H9 (cell line): ENCODE data around the gene LDB2. TPM values are rescaled to one million over a fixed set of nuclear protein-coding genes. Genes with fewer than 3 reads are reported as not detected.
A peak's percentile ranks its signal among the peaks of the same experiment; 100 is the strongest.

Experiments
- DNase-seq: peaks from one replicate; pipeline ENCODE4 v3.0.0-alpha.2; 2017
- H2AFZ ChIP-seq: one replicate; pipeline ENCODE4 v1.6.1; 2013; ENCODE audit warnings: mild to moderate bottlenecking, low read length, control low read depth, moderate library complexity
- H2AK5ac ChIP-seq: 2 replicates; pipeline ENCODE4 v1.6.1; 2013; ENCODE audit warnings: low read length, control low read depth, mixed read lengths; ENCODE audit not compliant: insufficient read length
- H2BK120ac ChIP-seq: one replicate; pipeline ENCODE4 v1.6.1; 2013; ENCODE audit warnings: low read depth, mild to moderate bottlenecking, low read length, control low read depth, inconsistent platforms; ENCODE audit not compliant: poor library complexity, severe bottlenecking
- H2BK12ac ChIP-seq: 2 replicates; pipeline ENCODE4 v1.6.1; 2013; ENCODE audit warnings: low read length, control low read depth, mixed read lengths, low read depth; ENCODE audit not compliant: insufficient read length
- H2BK15ac ChIP-seq: 2 replicates; pipeline ENCODE4 v1.6.1; 2013; ENCODE audit warnings: low read depth, low read length, control low read depth
- H2BK20ac ChIP-seq: one replicate; pipeline ENCODE4 v1.6.1; 2013; ENCODE audit warnings: low read depth, mild to moderate bottlenecking, low read length, control low read depth, inconsistent platforms; ENCODE audit not compliant: poor library complexity, severe bottlenecking
- H2BK5ac ChIP-seq: 2 replicates; pipeline ENCODE4 v1.6.1; 2013; ENCODE audit warnings: low read length, control low read depth, mixed read lengths; ENCODE audit not compliant: insufficient read length
- H3K14ac ChIP-seq: 2 replicates; pipeline ENCODE4 v1.6.1; 2013; ENCODE audit warnings: low read length, control low read depth; ENCODE audit not compliant: insufficient read depth
- H3K18ac ChIP-seq: 2 replicates; pipeline ENCODE4 v1.6.1; 2013; ENCODE audit warnings: low read depth, mild to moderate bottlenecking, mixed read lengths, low read length, control low read depth; ENCODE audit not compliant: insufficient read length
- H3K23ac ChIP-seq: 2 replicates; pipeline ENCODE4 v1.6.1; 2013; ENCODE audit warnings: low read length, control low read depth, mixed read lengths, low read depth; ENCODE audit not compliant: insufficient read length
- H3K23me2 ChIP-seq: 2 replicates; pipeline ENCODE4 v1.6.1; 2013; ENCODE audit warnings: low read depth, mild to moderate bottlenecking, mixed read lengths, low read length, control low read depth; ENCODE audit not compliant: insufficient read length, poor library complexity, severe bottlenecking
- H3K27ac ChIP-seq: 2 replicates; pipeline ENCODE4 v1.5.1; 2013; ENCODE audit warnings: low read length, control low read depth, mixed read lengths, low read depth; ENCODE audit not compliant: insufficient read length
- H3K27me3 ChIP-seq: 2 replicates; pipeline ENCODE4 v1.6.1; 2013; ENCODE audit warnings: low read length, control low read depth, inconsistent platforms; ENCODE audit not compliant: insufficient read depth
- H3K4ac ChIP-seq: 2 replicates; pipeline ENCODE4 v1.6.1; 2013; ENCODE audit warnings: low read depth, mild to moderate bottlenecking, control low read depth, inconsistent platforms, low read length, moderate library complexity
- H3K4me1 ChIP-seq: 2 replicates; pipeline ENCODE4 v1.6.1; 2013; ENCODE audit warnings: low read length, control low read depth, inconsistent platforms; ENCODE audit not compliant: insufficient read depth
- H3K4me2 ChIP-seq: 2 replicates; pipeline ENCODE4 v1.6.1; 2013; ENCODE audit warnings: low read length, control low read depth, mixed read lengths; ENCODE audit not compliant: insufficient read length, insufficient read depth
- H3K56ac ChIP-seq: 2 replicates; pipeline ENCODE4 v1.6.1; 2013; ENCODE audit warnings: low read depth, mild to moderate bottlenecking, mixed read lengths, low read length, control low read depth; ENCODE audit not compliant: insufficient read length
- H3K79me1 ChIP-seq: 2 replicates; pipeline ENCODE4 v1.6.1; 2013; ENCODE audit warnings: low read depth, mild to moderate bottlenecking, moderate library complexity, low read length, control low read depth, inconsistent platforms; ENCODE audit not compliant: insufficient read depth, poor library complexity, severe bottlenecking
- H3K79me2 ChIP-seq: 2 replicates; pipeline ENCODE4 v1.6.1; 2013; ENCODE audit warnings: low read length, control low read depth, inconsistent platforms; ENCODE audit not compliant: insufficient read depth
- H3K9ac ChIP-seq: 2 replicates; pipeline ENCODE4 v1.6.1; 2013; ENCODE audit warnings: low read length, control low read depth, mixed read lengths; ENCODE audit not compliant: insufficient read length; ENCODE audit errors: extremely low read depth
- H3K9me3 ChIP-seq: one replicate; pipeline ENCODE4 v1.6.1; 2013; ENCODE audit warnings: low read depth, low read length, inconsistent platforms; ENCODE audit not compliant: control insufficient read depth
- H3T11ph ChIP-seq: one replicate; pipeline ENCODE4 v1.6.1; 2013; ENCODE audit warnings: mild to moderate bottlenecking, low read length, control low read depth, inconsistent platforms
- H4K20me1 ChIP-seq: one replicate; pipeline ENCODE4 v1.6.1; 2013; ENCODE audit not compliant: control insufficient read depth, insufficient read length, insufficient read depth
- H4K5ac ChIP-seq: 2 replicates; pipeline ENCODE4 v1.6.1; 2013; ENCODE audit warnings: low read depth, mild to moderate bottlenecking, mixed read lengths, low read length, control low read depth; ENCODE audit not compliant: insufficient read length
- H4K8ac ChIP-seq: replicated peaks from 2 replicates; pipeline ENCODE4 v1.6.1; 2013; ENCODE audit warnings: low read length, control low read depth, mixed read lengths, low read depth; ENCODE audit not compliant: insufficient read length
- H4K91ac ChIP-seq: 2 replicates; pipeline ENCODE4 v1.6.1; 2013; ENCODE audit warnings: low read depth, mild to moderate bottlenecking, moderate library complexity, mixed read lengths, low read length, control low read depth; ENCODE audit not compliant: insufficient read length
- H3K27ac Mint-ChIP-seq, 3 experiments: 2 replicates in 2 of 3; 3 replicates in 1 of 3; pipeline ENCODE4 v1.8.0; 2020 to 2021; ENCODE audit warnings: mixed read lengths in 3 of 3, mild to moderate bottlenecking in 1 of 3, moderate library complexity in 1 of 3
- H3K27me3 Mint-ChIP-seq: 2 replicates; pipeline ENCODE4 v1.8.0; 2021; ENCODE audit warnings: low read depth, mild to moderate bottlenecking, moderate library complexity, mixed read lengths
- H3K36me3 Mint-ChIP-seq, 3 experiments: 2 replicates in 2 of 3; 3 replicates in 1 of 3; pipeline ENCODE4 v1.8.0; 2020 to 2021; ENCODE audit warnings: low read depth in 3 of 3, mixed read lengths in 3 of 3; ENCODE audit not compliant: insufficient read depth in 1 of 3
- H3K4me1 Mint-ChIP-seq, 2 experiments: 2 replicates each; pipeline ENCODE4 v1.8.0; 2020; ENCODE audit warnings: mixed read lengths in 2 of 2
- H3K4me3 Mint-ChIP-seq, 2 experiments: 2 replicates in 1 of 2; 3 replicates in 1 of 2; pipeline ENCODE4 v1.8.0; 2020 to 2021; ENCODE audit warnings: mild to moderate bottlenecking in 2 of 2, mixed read lengths in 2 of 2, moderate library complexity in 1 of 2
- H3K9me3 Mint-ChIP-seq, 2 experiments: 2 replicates in 1 of 2; 3 replicates in 1 of 2; pipeline ENCODE4 v1.8.0; 2020; ENCODE audit warnings: mild to moderate bottlenecking in 2 of 2, mixed read lengths in 2 of 2, moderate library complexity in 1 of 2
- WGBS: extraction: QIAGEN DNeasy Blood & Tissue Kit; methylation state at CpG from one replicate; pipeline ENCODE4 v1.1.7; 2013; ENCODE audit warnings: missing lambda C conversion rate, low lambda C conversion rate, mixed read lengths; ENCODE audit not compliant: insufficient read length; ENCODE audit errors: extremely low coverage; 5-methylcytosine and 5-hydroxymethylcytosine counted together
- total RNA-seq: library from RNA; stranded (reverse); gene quantifications from 2 replicates; pipeline ENCODE4 v1.2.1, GENCODE V29; 2021
- TF ChIP-seq, protein P1 (sequence below): fragments of 200-600 bp; sonication (generic); conservative IDR thresholded peaks from 3 replicates; pipeline ENCODE4 v1.8.0; 2021; ENCODE audit warnings: antibody characterized with exemption, mild to moderate bottlenecking

Gene LDB2
- total RNA-seq, 1 experiment from 2014 or later, result 22.5 TPM

DNA sequence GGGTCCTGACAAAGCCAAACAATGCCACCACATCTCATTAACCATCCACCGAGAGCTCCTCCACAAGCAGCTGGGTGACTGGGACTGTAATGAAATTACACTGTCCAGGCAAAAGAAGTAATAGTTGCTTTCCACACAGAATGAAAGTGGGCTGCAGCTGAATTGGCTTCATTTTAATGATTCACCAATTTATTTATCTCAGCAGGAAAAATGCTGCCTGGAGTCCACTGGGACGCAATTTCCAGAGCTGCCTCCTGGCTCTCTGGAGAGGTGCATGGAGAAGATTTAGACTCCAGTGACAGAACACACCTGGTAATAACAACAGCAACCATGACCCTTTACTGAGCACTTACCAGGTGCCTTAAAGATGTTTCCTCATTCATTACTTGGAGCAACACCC, 226.7 kb downstream of the LDB2 start:
- no peak overlapping the region for H4K8ac ChIP-seq
- H3K4me1 Mint-ChIP-seq, result peaks cover 21 to 26% of the 10 kb centered on the region in 2 experiments

More for the DNA sequence above, 226.7 kb downstream of the LDB2 start:
- no peak overlapping the region for H2BK5ac ChIP-seq
- 0 out of 2 replicates have a peak, but pooled peaks cover 5% of the 10 kb centered on the region for H3K79me2 ChIP-seq
- H3K79me1 ChIP-seq, result no peaks in the 10 kb centered on the region
- H2BK120ac ChIP-seq, result no peak overlapping the region
- Mint-ChIP-seq H3K27ac (peak overlapping the region in 1 of 3 experiments; percentile 49; a peak in 1 of 7 replicates), H3K36me3 (peaks cover 0 to 2% (median 0%) of the 10 kb centered on the region in 3 experiments; a peak in 1 of 7 replicates), H3K27me3 (no peaks in the 10 kb centered on the region), H3K9me3 (no peaks in the 10 kb centered on the region), H3K4me3 (no peak overlapping the region)
- no peak overlapping the region for H3K56ac ChIP-seq
- TF ChIP-seq, protein P1, sequence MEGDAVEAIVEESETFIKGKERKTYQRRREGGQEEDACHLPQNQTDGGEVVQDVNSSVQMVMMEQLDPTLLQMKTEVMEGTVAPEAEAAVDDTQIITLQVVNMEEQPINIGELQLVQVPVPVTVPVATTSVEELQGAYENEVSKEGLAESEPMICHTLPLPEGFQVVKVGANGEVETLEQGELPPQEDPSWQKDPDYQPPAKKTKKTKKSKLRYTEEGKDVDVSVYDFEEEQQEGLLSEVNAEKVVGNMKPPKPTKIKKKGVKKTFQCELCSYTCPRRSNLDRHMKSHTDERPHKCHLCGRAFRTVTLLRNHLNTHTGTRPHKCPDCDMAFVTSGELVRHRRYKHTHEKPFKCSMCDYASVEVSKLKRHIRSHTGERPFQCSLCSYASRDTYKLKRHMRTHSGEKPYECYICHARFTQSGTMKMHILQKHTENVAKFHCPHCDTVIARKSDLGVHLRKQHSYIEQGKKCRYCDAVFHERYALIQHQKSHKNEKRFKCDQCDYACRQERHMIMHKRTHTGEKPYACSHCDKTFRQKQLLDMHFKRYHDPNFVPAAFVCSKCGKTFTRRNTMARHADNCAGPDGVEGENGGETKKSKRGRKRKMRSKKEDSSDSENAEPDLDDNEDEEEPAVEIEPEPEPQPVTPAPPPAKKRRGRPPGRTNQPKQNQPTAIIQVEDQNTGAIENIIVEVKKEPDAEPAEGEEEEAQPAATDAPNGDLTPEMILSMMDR, result no peak
- no peak overlapping the region for H2BK12ac ChIP-seq
- H3K4me2 ChIP-seq, result no peak overlapping the region
- no peak overlapping the region for H3K18ac ChIP-seq
- no peak overlapping the region for H3K14ac ChIP-seq
- H3K4me1 ChIP-seq, result peaks cover 2% of the 10 kb centered on the region; the same call in 1 of the 2 replicates
- no peak overlapping the region for H3K9ac ChIP-seq
- WGBS, result no CpG with 5 or more reads among the region's 2 CpGs
- no peak overlapping the region for H3K27ac ChIP-seq
- H4K20me1 ChIP-seq, result no peaks in the 10 kb centered on the region
- H4K91ac ChIP-seq, result no peak overlapping the region
- H3K4ac ChIP-seq, result no peak overlapping the region
- no peak overlapping the region for H2BK20ac ChIP-seq
- no peak overlapping the region for H2BK15ac ChIP-seq
- no peak for DNase-seq
- no peak overlapping the region for H3K23ac ChIP-seq
- no peaks in the 10 kb centered on the region for H3K27me3 ChIP-seq
- H3K9me3 ChIP-seq, result no peaks in the 10 kb centered on the region
- H4K5ac ChIP-seq, result no peak overlapping the region
- H3K23me2 ChIP-seq, result no peaks in the 10 kb centered on the region
- H3T11ph ChIP-seq, result no peak overlapping the region
- H2AFZ ChIP-seq, result no peak overlapping the region
- H2AK5ac ChIP-seq, result no peak overlapping the region
